Measurements from ENCODE around the gene KLHL33.
A peak's percentile ranks its signal among the peaks of the same experiment; 100 is the strongest.
"Not testable (repeated sequence)": the region's sequence is repeated elsewhere in the genome, so short reads cannot be mapped to it uniquely, and the experiment has no call there.

The KLHL33 gene

DNA sequence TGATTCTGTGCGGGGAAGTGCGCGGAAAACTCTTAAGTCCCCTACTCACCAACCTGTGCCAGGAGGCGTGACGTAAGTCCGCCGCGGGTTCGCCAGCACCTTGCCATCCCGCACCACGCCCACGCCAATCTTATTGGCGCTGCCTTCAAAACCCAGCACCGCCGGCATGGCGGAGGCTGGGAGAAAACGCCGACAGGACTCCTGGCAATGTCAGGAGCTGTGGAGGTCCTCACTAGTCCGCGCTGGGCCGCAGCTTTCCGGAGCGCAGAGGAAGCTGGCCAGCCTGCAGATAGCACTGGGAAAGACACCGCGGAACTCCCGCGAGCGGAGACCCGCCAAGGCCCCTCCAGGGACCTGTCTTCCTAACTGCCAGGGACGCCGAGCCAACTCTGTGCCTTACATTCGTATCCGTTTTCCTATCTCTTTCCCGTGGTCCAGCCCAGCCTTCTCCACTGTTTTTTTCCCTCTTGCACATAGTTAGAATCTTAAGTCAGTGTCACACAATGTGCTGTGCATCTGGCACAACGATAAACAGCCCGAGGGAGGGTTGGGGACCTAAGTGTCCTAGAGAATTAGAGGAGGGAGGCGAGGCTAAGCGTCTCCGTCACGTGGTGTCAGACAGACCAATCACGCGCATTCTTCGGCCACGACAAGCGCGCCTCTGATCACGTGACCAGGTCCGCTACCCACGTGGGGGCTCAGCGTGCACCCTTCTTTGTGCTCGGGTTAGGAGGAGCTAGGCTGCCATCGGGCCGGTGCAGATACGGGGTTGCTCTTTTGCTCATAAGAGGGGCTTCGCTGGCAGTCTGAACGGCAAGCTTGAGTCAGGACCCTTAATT, 18.8 kb upstream of the KLHL33 start, which contains the start of the genes APEX1 and OSGEP:
TSS of gene APEX1 (plus strand) at position 711 of the 839 bp plus-strand sequence. CDS start 420 bp downstream, outside the sequence.
TSS of gene OSGEP (minus strand) at position 297 of the 839 bp plus-strand sequence. CDS start at position 168, 129 bp downstream.
- peak; percentile 99 for DNase-seq (ENCODE audit: low spot score)

DNA sequence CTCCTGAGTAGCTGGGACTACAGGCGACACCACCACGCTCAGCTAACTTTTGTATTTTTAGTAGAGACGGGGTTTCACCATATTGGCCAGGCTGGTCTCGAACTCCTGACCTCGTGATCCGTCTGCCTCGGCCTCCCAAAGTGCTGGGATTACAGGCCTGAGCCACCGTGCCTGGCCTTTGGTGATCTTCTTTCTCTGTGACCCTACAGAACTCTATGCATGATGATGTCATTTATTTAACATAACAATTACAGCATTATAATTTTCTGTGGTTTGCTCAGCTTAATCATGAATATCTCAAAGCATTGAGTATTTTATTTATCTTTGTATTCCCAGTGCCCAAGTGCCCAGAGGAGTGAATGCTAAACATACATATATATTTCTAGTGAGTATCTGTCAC, 16.9 kb upstream of the KLHL33 start:
- not testable (repeated sequence) for DNase-seq (ENCODE audit: low spot score)

DNA sequence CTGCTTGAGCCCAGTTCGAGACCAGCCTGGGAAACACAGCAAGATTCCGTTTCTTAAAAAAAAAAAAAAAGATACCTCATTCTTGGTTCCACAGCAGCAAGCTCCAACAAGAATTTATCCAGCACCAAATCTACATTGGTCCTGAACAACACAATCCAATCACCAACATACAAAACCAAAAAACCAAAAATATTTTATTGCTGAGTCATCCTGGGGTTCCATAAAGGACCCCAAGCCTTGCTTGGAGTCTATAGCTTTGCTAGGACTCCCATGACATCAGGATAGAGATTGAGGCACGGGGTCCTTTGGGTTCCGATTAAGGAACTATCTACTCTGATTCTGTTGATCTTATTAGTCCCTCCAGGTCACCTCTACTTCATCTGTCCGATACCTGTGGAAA, 10.9 kb upstream of the KLHL33 start:
- DNase-seq (ENCODE audit: low spot score), result no peak

DNA sequence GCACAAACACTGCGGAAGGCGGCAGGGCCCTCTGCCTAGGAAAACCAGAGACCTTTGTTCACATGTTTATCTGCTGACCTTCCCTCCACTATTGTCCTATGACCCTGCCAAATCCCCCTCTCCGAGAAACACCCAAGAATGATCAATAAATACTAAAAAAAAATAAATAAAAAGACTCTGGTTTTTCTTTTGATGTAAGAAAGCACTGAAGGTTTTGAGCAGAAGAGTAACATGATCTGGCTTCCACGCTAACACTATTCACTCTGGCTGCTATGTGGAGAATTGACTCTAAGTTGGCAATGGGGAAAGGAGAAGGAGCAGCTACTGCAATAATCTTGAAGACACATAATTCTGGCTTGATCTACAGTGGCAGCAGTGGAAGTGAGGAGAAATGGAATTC, 7.7 kb upstream of the KLHL33 start:
- not testable (repeated sequence) for DNase-seq (ENCODE audit: low spot score)

DNA sequence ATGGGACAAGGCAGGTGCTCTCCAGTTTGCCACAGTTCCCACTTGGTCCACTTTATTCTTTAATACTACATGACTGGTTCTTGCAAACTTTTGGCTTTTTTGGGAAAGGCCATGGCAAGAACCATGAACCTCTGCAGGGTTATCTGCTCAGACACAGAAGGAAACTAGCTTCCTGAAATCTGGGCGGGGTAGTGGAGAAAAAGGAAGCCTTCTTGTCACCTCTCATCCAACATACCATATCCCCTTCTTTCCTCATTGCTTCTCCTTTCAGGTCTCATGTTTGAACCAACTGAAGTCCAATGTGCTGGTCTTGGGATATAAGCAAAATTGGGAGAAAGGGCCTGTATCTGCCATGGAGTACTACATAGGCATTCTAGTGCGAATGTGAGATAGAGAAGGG, 5.5 kb upstream of the KLHL33 start:
- no peak for DNase-seq (ENCODE audit: low spot score)

DNA sequence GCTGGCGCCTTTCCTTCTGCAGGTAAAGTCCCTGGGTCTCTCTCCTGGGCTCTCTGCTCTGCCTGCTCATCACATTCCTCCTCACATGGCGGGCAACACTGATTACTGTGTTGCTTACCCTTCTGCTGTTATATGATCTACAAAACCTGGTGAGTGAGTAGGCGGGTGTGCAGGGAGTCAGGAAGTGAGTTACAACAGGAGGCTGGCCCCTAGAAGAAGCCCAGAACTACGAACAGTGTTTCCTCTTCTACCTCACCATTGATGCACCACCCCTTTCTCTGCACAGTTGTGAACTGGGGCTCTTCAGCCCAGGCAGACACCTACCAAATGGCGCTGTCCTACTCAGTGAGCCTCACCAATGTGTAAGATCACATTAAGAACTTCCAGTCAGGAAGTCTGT, 4.9 kb upstream of the KLHL33 start:
- no peak for DNase-seq (ENCODE audit: low spot score)

DNA sequence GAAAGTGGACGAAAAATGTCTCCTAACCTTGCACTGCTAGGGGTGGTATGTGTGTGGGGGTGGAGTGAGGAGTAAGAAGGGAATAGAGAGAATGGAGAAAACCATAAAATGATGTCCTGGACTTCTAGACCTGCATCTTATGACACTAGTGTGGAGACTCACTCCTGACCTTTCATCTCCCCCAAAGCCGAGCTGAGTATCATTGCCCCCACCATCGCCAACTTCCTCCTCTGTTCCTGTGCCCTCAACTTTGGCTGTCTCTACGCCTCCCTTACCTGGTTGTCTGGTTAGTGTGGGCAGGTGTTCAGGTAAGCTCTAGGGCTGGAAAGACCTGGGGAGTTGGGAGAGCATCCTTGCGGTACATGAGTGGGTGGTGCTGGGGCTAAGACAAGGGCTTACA, 4.5 kb upstream of the KLHL33 start:
- DNase-seq (ENCODE audit: low spot score), result no peak

DNA sequence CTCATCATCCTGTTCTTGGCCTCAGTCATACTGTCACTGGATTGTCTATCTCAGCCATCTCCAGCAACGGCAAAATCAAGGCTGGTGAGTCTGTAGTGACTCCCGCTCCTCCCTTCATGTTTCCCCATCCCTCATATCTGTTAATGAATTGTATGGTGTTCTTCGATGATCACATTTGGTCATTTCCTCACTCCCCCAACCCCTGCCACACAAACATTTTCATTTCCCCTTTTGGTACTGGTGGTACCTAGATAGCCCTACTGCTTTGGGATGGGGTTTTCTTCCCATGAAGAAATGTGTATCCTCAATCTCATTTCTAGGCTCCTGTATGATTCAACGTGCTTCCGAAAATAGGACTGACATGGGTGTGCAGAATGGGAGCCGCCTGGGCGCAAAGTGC, 2.7 kb upstream of the KLHL33 start:
- DNase-seq (ENCODE audit: low spot score), result no peak

DNA sequence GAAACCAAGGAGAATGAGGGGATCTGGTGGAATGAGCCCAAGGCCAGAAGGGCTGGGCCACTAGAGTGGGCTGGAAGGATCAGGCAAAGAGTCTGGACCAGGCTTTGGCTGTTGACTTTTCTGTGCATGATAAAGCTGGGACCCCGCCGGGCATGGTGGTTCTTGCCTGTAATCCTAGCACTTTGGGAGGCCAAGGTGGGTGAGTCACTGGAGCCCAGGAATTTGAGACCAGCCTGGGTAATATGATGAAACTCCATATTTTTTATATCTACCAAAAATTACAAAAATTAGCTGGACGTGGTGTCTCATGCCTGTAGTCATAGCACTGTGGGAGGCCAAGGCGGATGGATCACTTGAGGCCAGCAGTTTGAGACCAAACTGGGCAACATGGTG, 393 bp upstream of the KLHL33 start:
- DNase-seq (ENCODE audit: low spot score), result no peak

DNA sequence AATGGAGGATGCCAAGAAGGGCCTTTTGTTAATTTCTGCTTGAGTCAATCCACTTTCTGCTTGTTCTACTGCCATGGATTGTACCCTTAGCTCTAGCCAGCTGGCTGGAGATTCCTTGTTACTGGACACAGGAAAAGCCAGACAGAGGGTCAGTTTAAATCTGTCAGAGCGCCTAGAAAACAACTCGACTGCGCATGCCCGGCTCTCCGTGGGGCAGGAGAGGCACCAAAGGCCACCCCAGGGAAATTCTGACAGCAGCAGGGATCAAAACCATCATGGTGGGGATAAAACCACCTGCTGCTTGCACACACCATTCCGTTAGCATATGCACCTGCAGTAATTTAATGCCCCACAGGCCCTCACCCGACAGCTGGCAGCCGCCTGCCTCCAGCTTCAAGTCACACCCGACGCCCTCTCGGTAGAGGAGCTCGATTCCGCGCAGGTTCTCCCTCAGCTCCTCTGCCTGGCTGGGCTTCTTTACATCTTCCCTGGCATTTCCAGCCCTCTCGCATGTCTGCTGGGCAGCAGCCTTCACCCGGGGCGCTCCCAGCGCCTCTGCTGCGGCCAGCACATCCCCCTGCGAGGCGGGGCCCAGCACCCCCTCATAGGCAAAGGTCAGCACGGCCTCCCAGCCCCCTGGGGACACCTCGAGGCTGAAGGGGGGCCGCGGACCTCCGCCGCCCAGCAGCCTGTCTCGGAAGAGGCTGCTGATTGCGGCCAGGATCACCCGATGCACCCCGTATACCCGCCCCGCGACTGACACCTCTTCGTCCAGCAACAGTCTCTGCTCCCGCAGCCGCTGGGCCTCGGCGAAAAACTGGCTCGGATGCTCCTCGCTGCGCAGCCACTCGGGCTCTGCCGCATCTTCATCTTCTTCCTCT, 1.0 kb downstream of the KLHL33 start:
- no peak for DNase-seq (ENCODE audit: low spot score)

DNA sequence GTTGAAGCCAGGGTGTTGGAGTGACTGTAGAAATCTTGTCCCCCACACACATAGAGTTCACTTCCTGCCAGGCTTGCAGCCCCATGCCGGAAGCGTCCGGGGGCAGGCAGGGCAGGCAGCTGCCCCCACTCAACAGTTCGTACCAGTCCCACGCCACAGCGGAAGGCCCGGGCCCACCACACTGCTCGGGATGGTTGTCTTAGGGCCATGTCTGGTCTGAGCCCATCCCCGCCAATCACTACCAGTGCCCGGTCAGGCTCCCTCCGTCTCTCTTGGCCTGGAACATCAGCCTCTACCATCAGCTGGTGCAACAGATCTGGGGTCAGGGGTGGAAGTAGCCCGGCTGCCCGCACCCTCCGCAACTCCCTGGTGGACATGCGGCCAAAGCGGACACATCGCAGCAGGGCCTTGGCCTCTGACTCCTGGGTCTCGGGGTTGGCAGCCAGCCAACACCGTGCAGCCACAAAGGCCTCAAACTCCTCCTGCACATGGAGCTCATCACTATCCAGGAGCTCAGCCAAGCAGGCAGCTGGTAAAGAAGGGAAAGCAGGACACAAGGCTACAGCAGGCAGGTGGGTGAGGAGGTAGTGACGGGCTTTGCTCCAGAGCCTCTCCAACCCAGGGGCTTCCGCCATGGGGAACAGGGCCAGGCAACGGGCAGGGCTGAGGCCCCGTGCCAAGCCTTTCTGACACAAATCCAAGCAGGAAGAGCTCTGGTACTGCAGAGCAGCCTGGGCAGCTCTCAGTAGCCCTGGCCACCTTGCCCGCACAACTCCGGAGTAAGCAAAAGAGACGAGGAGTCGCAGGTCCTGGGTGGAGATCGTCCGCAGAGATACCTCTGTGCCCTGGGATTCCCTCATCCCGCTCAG, 5.9 kb downstream of the KLHL33 start:
- DNase-seq (ENCODE audit: low spot score), result no peak

DNA sequence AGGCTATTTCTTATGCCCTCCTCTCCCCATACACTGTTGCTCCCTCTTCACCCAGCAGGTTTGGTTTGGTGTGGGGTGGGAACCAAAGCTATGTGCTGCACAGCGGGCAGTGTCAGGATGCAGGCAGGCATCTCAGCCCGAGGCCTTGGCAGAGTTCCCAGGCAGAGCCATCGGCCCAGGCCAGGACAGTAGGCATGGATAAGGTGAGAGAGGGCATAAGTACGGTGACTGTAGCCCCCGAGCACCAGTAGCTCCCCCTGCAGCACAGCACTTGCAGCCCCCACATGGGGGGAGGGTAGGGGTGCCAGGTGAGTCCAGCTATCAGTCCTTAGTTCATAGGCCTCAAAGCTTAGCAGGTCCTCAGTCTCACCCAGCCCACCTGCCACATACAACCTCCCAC, 7.2 kb downstream of the KLHL33 start:
- DNase-seq (ENCODE audit: low spot score), result no peak

DNA sequence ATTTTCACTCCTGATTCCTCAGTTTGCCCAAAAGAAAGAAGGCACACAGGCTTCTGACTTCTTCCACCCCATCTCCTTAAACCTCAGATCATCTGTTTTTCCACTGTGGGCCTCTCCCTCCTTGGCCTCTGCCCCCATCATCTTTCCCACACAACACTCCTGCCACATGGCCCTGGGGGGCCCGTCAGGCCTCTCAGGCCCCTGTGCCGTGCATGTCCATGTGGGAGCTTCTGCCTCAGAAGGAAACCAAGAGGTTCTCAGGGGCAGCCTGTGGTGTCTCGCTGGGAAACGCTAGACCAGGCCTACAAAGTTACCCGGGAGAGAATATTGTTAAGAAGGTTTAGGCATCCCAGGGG, 8.0 kb downstream of the KLHL33 start:
- no peak for DNase-seq (ENCODE audit: low spot score)

DNA sequence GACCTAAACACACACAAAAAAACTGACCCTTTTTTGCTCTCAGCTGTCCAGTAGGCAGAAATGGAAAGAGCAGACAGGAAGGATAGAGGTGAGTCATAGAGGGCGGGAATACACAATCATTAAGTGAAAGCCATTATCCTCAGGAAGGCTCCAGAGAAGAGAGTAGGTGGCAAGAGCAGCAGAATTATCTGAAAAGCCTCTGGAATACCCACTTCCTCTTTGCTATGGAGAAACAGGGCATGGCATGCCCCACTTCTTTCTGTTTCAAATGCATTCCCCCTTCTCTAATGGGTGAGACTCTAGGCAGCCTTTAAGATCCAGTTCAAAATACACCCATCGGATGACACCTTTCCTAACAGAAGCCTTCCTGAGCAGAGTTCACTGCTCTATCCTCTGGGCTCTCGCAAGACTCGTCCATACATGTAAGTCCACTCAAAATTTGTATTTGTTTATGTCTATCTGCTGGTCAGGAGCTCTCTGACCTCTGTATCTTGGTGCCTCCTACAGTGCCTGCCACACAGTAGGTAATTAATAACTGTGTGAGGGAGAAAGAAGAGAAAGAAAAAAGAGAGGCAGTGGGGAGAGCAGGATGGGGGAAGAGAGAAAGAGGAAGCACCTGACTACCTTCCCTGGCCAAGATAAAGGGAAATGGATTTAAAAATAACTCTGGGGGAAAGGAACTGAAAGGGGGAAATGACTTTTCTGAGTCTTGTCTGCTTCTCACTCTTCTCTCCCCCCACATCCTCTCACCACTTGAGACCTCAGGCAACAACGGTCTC, 8.5 kb downstream of the KLHL33 start:
- no peak for DNase-seq (ENCODE audit: low spot score)

DNA sequence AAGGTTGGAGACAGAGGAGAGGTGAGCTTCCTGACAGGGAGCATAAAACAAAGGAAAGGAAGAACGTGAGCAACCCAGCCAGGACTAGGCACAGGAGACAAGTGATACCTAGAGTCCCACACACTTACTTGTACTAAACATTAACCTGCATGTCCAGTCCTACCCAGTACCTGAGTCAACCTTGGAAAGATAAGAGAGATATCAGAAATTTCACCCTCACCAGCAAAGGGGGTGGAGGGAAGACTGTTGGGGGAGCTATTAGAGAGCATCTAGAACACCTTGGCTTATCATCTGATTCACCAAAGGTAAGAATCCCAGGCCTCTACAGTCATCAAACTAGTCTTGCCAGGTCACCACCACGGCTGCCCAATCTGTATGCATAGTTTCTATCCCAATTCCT, 11.1 kb downstream of the KLHL33 start:
- no peak for DNase-seq (ENCODE audit: low spot score)

DNA sequence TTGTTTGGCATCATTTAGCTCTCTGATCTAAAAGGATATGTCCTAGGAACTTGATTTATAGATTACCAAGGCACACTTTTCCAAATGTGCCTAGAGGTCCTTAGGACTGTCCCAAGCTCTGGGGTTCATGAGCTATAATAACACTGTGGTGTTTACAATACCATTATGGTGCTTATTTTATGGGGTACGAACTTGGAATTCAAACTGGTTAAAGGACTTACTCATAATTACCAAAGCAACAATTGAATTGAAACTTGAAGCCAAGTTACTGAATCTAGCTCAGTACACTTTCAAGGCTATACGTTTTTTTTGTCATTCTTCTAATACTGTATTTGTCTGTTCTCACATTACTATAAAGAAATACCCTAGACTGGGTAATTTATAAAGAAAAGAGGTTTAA, 13.1 kb downstream of the KLHL33 start:
- no peak for DNase-seq (ENCODE audit: low spot score)

DNA sequence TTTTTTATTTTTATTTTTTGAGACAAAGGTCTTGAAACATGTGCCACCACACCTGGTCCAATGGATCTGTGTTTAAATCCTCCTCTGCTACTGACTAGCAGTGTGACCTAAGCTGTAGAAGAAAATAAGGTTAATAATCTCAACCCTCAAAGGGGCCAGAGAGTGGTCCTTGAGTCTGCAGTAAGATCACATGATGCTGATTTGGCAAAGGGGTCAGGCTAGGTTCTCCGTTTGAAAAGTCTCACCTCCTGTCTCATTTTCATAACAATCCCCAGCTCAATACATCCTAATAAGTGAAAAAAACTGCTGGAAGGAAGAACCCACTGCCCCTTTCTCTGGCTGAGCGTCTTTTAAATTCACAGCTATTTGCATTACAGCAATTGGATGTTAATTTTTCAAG, 14.7 kb downstream of the KLHL33 start:
- no peak for DNase-seq (ENCODE audit: low spot score)

DNA sequence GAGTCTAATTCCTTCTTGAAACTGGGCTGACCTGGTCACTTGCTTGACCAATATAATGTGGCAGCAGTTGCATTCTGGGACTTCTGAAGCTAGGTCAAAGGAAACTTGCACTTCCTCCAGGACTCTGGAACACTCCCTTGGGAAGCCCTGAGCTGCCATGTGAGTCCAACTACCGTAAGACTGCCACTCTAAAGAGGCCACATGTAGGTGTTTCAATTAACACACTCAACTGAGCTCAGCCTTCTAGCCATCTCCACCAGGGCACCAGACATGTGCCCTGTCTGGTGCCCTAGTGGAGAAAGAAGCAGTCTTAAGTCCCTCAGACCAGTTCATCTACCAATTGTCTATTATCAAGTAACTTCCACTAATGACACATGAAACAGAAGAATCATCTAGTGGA, 16.5 kb downstream of the KLHL33 start:
- no peak for DNase-seq (ENCODE audit: low spot score)

DNA sequence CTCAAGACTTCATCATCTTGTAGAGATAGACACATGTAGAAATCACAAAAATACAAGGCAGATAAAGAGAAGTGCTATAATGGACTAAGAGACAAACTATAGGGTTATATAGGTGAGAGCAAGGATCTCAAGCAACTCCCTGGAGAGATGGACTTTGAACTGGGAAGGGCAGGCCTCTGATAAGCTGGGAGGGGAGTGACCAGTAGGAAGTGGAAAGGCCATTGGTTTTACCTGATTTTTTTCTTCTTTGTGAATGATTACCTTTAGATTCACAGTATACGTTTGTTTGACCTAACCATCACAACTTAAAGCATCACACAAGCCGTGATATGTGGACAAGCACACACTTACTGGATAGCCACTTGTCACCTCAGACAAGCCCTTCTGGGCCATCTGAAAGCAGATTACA, 17.5 kb downstream of the KLHL33 start:
- no peak for DNase-seq (ENCODE audit: low spot score)

DNA sequence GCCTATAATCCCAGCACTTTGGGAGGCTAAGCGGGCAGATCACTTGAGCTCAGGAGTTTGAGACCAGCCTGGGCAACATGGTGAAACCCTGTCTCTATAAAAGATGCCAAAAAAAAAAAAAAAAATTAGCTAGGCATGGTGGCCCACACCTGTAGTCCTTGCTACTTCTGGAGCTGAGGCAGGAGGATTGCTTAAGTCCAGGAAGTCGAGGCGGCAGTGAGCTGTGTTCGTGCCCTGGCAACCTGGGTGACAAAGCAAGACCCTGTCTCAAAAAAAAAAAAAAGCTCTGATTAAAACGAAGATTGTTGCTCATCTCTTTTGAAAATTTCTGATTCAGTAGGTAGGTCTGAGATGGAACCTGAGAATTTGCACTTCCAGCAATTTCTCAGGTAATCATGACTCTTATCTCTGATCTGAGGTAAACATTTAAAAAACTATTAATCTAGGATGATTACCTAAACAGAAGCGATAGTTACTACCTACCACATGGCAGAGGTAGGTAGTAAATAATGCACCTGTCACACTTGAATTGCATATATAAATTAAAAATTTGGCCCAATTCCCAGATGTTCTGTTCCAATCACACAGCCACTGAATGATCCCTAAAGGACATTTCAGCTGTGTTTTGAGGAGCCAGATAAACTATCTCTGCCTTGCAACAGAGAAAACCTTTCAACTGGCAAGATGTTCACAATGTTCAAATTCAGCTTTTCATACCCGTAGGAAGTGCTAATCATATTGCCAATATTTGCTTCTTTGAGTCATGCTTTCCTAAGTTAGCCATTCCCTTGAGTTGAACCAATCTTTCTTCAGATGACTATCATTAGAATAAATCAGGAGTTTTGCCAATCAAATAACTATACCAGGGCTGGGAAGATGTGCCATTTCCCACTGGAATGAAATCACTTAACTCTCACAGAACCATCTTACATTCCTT, 18.4 kb downstream of the KLHL33 start:
- no peak for DNase-seq (ENCODE audit: low spot score)

Measured in SK-N-DZ (cell line).